Activated CD4-positive, alpha-beta T cell treated with anti-CD3 and anti-CD28 coated beads for 48 hours (primary cell): Measurements from ENCODE around the gene ERI3.

Experiments
- DNase-seq: peaks from one replicate; pipeline ENCODE4 v3.0.0-alpha.2; 2020

The ERI3 gene

GRCh38 chr1:44281962-44282703, 72.9 kb downstream of the ERI3 start:
- DNase-seq, result no peak

GRCh38 chr1:44276901-44277300, 78.2 kb downstream of the ERI3 start:
- DNase-seq, result no peak

- DNase-seq, result no peak
These were observed 79.1 kb downstream of the ERI3 start for GRCh38 chr1:44275991-44276405.

GRCh38 chr1:44275296-44275962, 79.6 kb downstream of the ERI3 start:
- DNase-seq, result no peak

GRCh38 chr1:44273560-44274350, 81.3 kb downstream of the ERI3 start:
- DNase-seq, result no peak

- DNase-seq, result no peak
These were observed 82.1 kb downstream of the ERI3 start for GRCh38 chr1:44272992-44273391.

GRCh38 chr1:44271646-44272045, 83.4 kb downstream of the ERI3 start:
- DNase-seq, result no peak

GRCh38 chr1:44270686-44271628, 84.1 kb downstream of the ERI3 start:
- DNase-seq, result no peak

- no peak for DNase-seq
These were observed 87.0 kb downstream of the ERI3 start for GRCh38 chr1:44268054-44268453.

GRCh38 chr1:44267438-44267837, 87.6 kb downstream of the ERI3 start:
- DNase-seq, result no peak

- no peak for DNase-seq
These were observed 88.4 kb downstream of the ERI3 start for GRCh38 chr1:44266400-44267344.

GRCh38 chr1:44265656-44266358, 89.2 kb downstream of the ERI3 start:
- DNase-seq, result no peak

- no peak for DNase-seq
These were observed 90.6 kb downstream of the ERI3 start for GRCh38 chr1:44264451-44264771.

GRCh38 chr1:44263568-44264450, 91.2 kb downstream of the ERI3 start:
- DNase-seq, result no peak

- no peak for DNase-seq
These were observed 92.1 kb downstream of the ERI3 start for GRCh38 chr1:44262816-44263567.

GRCh38 chr1:44262414-44262813, 92.6 kb downstream of the ERI3 start:
- no peak for DNase-seq

- DNase-seq, result no peak
These were observed 93.1 kb downstream of the ERI3 start for GRCh38 chr1:44261962-44262361.

- DNase-seq, result no peak
These were observed 93.8 kb downstream of the ERI3 start for GRCh38 chr1:44261171-44261817.

- no peak for DNase-seq
These were observed 94.3 kb downstream of the ERI3 start for GRCh38 chr1:44260792-44261170.
